CD4-positive, alpha-beta T cell treated with Interleukin-17A for 1 hour (primary cell): ENCODE measurements around the gene PPM1N.

Experiments used
- DNase-seq: peaks from one replicate; pipeline ENCODE4 v3.0.0-alpha.2; 2020

The PPM1N gene

DNA sequence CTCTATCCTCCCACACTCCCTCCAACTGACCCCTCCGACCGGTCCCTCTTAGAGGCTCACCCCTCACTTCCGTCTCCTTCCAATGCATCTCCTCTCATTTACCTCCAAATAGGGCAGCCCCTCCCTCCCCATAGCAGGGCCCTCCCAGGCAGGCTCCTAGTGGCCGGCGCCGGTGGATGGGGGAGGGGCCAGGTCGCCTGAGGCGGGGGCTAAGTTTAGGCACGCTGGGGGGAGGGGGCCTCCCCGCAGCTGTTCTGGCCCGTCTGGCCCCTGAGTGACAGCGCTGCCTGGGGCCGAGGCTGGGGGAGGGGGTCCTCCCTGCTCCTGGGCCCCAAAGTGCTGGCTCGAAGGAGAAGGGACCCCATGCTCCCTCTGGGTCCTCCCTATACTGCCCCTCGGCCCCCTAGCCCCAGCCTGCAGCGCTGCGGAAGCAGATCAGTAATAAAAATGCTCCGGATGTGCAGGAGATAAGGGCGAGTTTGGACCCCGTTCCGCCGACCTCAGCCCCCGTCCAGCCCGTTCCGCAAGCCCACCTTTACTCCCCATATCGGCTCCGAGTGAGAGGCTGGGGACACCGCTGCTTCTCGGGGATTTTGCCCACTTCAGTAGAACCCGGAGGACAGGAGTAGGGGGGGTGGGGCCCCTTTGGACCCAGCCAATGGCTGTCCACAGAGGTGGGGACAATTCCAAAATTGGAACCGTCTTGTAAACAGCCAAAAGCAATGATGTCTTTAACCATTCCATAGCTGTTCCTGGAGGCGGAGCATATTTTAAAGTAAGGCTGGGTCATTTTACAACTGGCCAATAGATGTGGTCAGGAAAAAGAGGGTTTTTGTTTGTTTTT is 5.4 kb upstream of the PPM1N start:
- DNase-seq: no peak

- no peak for DNase-seq
Observed at GRCh38 chr19:45494261-45494916, 3.9 kb upstream of the PPM1N start.

GRCh38 chr19:45495178-45495577 is 3.1 kb upstream of the PPM1N start:
- no peak for DNase-seq

DNA sequence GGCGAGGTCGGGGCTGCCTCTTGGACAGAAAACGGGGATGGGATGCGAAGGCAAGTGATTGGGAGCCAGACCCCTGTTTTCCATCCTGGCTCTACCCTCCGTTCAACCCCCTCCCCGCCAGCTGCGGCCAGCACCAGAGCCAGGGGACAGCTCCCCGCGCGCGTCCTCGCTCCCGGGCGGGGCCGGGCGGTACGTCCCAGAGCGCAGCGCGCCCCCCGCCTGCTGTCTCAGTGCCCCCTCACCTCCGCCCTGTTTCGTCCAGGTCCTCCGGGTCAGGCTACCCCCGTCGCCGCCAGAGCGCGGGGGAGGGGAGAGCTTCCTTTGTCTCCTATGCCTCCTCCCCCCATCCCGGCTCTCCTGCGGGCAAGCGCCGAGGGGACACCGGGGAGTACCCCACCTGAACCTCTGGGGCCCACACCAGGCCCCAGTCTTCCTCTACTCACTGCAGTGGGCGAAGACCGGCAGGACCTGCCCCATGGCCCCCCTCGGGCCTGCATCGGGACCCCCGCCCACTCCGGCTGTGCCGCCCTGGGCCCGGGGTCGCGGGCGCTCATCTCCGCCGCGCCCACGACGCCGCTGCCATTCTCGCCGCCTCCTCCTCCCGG is 1.8 kb upstream of the PPM1N start:
- peak; percentile 45 for DNase-seq

- no peak for DNase-seq
Observed at GRCh38 chr19:45497791-45498190, 452 bp upstream of the PPM1N start.

DNA sequence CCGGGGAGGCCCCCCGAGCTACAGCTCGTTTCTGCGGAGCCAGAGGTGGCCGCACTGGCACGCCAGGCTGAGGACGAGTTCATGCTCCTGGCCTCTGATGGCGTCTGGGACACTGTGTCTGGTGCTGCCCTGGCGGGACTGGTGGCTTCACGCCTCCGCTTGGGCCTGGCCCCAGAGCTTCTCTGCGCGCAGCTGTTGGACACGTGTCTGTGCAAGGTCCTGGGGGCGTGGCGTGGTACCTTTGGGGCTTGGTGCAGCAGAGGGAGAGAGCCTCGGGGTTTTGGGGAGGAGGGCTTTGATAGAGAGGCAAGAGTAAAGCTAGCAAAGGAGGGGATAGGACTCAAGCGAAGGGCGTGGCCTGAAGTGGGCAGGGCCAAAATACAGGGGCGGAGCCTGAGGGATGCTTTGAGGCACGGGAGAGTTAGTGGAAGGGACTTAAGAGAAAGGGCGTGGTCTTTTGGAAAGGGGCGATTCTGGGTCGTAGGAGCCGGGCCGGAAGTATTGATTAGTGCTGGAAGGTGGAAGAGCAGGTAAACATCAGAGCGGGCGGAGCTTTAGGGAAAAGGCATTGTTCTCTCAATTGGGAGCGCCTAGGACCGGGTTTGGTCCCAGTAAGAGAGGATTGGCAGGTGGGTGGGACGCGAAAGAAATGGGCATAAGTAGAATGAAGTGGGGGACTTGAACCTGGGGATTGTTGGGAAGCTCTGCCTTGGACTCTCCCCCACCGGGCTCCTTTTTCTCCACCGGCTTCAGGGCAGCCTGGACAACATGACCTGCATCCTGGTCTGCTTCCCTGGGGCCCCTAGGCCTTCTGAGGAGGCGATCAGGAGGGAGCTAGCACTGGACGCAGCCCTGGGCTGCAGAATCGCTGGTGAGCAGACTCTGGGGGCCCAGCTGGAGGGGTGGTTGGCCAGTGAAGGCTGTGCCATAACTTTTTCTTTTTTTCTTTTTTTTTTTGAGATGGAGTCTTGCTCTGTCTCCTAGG is 1.2 kb downstream of the PPM1N start:
- peak; percentile 79 for DNase-seq

GRCh38 chr19:45500918-45501729 is 2.9 kb downstream of the PPM1N start:
- no peak for DNase-seq

DNA sequence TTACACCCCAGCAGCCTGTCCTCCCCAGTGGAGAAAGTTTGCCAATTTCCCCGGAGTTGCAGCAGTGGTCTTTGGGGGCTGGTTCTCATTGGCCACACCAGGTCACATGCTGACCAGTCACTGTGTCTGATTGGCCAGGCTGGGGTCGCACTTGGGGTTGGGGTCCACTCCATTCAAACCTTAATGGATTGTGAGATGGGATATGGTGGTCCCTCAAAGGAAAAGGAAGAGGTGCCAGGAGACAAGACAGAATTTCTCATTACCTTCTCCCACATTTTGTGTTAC is 3.4 kb downstream of the PPM1N start:
- no peak for DNase-seq

DNA sequence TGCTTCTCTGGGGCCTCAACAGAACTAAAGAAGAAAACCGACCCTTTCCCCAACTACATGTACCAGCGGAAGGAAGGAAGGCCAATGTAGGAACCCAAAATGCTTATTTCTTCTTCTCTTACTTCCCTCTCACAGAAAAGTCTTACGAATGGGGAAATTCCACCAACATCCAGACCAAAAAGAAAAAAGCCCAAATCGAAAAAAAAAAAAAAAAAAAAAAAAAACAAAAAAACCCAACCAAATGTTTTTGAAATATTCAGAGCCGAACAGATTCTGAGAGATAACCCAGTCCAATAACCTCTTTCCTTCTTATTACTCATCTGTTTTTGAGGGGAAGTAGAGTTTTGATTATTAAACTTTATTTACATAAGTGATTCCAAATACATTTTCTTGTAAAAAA is 3.9 kb downstream of the PPM1N start:
- DNase-seq: no peak

DNA sequence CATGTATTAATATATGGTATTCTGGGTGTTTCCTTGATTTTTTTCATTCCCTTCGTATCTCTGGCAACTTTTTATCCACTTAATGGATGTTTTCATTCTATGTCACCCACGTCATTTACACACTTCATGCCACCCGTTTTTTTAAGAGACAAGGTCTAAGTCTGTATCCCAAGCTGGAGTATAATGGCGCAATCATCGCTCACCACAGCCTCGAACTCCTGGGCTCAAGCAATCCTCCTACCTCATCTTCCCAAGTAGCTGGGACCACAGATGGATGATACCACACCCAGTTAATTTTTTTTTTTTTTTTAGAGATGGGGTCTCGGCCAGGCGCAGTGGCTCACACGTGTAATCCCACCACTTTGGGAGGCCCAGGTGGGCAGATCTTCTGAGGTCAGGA is 5.7 kb downstream of the PPM1N start:
- DNase-seq: no peak

- DNase-seq: no peak
Observed at GRCh38 chr19:45505151-45505995, 7.1 kb downstream of the PPM1N start.

DNA sequence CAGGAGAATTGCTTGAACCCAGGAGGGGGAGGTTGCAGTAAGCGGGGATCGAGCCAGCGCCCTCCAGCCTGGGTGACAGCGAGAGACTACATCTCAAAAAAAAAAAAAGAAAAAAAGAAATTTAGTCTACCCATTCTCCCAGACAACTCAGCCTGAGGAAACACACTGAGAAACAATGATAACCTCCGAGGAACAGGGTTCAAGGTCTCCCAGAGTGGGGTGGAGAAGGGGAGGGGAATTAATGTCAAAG is 7.7 kb downstream of the PPM1N start:
- DNase-seq: no peak

GRCh38 chr19:45506246-45506988 is 8.2 kb downstream of the PPM1N start:
- DNase-seq: peak; percentile 95

GRCh38 chr19:45506989-45507871 is 9.0 kb downstream of the PPM1N start, which contains the start of gene VASP:
VASP (plus strand) TSS chr19:45507479; CDS start chr19:45507772, 293 bp downstream.
- DNase-seq: peak; percentile 93

- no peak for DNase-seq
Observed at GRCh38 chr19:45507872-45508416, 9.7 kb downstream of the PPM1N start.

DNA sequence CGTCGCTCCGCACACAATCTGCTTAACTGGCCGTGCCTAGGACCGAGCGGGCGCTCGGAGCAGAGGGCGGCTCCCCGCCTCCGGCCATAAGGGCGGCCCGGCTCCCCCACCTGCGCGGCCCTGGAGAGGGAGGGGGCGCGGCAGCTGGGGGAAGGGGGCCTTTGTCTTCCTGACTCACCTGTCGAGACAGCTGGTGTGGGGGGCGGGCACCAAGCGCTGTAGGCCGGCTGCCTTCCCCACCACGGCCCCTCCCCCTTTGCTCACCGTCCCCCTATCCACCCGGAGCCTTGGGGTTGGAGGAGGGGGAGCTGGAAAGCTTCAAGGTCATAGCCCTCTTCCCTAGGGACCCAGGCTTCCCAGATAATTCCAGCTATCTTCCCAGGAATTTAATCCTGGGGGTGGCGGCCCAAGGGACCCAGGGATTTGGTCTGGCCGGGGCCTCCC is 10.2 kb downstream of the PPM1N start:
- DNase-seq: no peak

GRCh38 chr19:45508861-45509691 is 10.8 kb downstream of the PPM1N start:
- peak; percentile 61 for DNase-seq

DNA sequence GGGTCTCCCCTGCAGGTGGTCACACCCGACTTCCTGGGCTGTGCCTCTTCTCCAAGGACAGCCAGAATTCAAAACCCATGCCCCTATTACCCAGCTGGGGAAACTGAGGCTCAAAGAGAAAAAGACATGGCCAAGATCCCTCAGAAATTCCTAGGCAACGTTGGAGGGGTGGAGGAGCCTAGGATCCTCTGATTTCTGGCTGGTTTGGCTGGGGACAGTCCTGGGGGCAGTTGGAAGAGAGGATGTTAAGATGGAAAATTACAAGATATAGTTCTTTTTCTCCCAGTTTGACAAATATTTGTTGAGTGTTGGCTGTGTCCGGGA is 11.4 kb downstream of the PPM1N start:
- no peak for DNase-seq
